Bronchial epithelial cell (primary cell): ENCODE results near the gene SLAMF6. TPM values are rescaled to one million over a fixed set of nuclear protein-coding genes. Genes with fewer than 3 reads are reported as not detected.
"Not testable (repeated sequence)": the region's sequence is repeated elsewhere in the genome, so short reads cannot be mapped to it uniquely, and the experiment has no call there.

Experiments used
- DNase-seq: peaks from one replicate; pipeline ENCODE4 v3.0.0-alpha.2; 2010; ENCODE audit warnings: low read depth
- FAIRE-seq: peaks from 2 replicates; lab custom pipeline; 2011; peaks lifted over from hg19 to GRCh38; lab: Jason Lieb, UNC
- H3K27me3 ChIP-seq: 2 replicates; pipeline ENCODE4 v1.5.1; 2011; ENCODE audit warnings: low read length; ENCODE audit not compliant: control insufficient read depth, insufficient read depth
- H3K36me3 ChIP-seq: 2 replicates; pipeline ENCODE4 v1.5.1; 2011; ENCODE audit warnings: low read length; ENCODE audit not compliant: control insufficient read depth, insufficient read depth
- H3K4me3 ChIP-seq: 2 replicates; pipeline ENCODE4 v1.5.1; 2011; ENCODE audit warnings: mild to moderate bottlenecking, low read depth, low read length, control low read depth
- total RNA-seq: library from RNA; depleted of rRNA; stranded (reverse); fragments of >200 nt; gene quantifications from 2 replicates; pipeline ENCODE4 v1.2.1, GENCODE V29; 2014
- TF ChIP-seq, protein P1 (sequence below): IDR thresholded peaks from 2 replicates; pipeline ENCODE4 v1.5.1; 2011; ENCODE audit warnings: mild to moderate bottlenecking, moderate library complexity, low read length, control low read depth, inconsistent platforms; ENCODE audit not compliant: insufficient read depth, severe bottlenecking

Gene SLAMF6
- total RNA-seq, 1 donor from 2014 or later = not detected

DNA sequence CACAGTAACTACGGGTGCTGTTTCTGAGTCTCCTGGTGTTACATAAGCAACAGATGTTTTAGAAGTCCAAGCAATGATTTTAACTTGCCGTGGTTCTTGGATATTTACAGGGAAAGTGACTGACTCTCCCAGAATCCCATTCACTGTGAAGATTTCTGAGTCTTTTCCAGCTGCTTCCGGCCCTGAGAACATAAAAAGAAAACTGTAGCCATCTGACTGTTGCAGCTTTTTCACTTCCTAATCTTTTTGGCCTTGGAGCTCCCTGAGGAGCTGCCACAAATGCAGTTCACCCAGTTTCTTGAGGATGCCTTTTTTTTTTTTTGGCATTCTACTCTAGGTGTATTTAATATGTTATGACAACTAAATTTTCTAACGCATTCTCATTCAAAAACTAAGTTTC is 42.5 kb upstream of the SLAMF6 start:
- Histone ChIP-seq H3K4me3 (no peak overlapping the region), H3K27me3 (no peaks in the 10 kb centered on the region), H3K36me3 (no peaks in the 10 kb centered on the region)
- TF ChIP-seq, protein P1, sequence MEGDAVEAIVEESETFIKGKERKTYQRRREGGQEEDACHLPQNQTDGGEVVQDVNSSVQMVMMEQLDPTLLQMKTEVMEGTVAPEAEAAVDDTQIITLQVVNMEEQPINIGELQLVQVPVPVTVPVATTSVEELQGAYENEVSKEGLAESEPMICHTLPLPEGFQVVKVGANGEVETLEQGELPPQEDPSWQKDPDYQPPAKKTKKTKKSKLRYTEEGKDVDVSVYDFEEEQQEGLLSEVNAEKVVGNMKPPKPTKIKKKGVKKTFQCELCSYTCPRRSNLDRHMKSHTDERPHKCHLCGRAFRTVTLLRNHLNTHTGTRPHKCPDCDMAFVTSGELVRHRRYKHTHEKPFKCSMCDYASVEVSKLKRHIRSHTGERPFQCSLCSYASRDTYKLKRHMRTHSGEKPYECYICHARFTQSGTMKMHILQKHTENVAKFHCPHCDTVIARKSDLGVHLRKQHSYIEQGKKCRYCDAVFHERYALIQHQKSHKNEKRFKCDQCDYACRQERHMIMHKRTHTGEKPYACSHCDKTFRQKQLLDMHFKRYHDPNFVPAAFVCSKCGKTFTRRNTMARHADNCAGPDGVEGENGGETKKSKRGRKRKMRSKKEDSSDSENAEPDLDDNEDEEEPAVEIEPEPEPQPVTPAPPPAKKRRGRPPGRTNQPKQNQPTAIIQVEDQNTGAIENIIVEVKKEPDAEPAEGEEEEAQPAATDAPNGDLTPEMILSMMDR = no peak
- no peak for DNase-seq
- no peak for FAIRE-seq

- FAIRE-seq, H3K4me3 ChIP-seq: not testable (repeated sequence)
Observed at GRCh38 chr1:160563230-160563629, 40.2 kb upstream of the SLAMF6 start.

DNA sequence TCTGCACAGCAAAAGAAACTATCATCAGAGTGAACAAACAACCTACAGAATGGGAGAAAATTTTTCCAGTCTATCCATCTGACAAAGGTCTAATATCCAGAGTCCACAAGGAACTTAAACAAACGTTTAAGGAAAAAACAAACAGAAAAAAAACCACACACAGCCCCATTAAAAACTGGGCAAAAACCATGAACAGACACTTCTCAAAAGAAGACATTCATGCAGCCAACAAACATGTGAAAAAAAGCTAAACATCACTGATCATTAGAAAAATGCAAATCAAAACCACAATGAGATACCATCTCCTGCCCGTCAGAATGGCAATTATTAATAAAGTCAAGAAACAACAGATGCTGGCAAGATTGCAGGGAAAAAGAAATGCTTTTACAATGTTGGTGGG is 39.7 kb upstream of the SLAMF6 start:
- not testable (repeated sequence) for FAIRE-seq, H3K27me3 ChIP-seq, DNase-seq, H3K4me3 ChIP-seq, H3K36me3 ChIP-seq

More at GRCh38 chr1:160563230-160563629, 40.2 kb upstream of the SLAMF6 start:
- H3K36me3 ChIP-seq, H3K27me3 ChIP-seq, DNase-seq: not testable (repeated sequence)

DNA sequence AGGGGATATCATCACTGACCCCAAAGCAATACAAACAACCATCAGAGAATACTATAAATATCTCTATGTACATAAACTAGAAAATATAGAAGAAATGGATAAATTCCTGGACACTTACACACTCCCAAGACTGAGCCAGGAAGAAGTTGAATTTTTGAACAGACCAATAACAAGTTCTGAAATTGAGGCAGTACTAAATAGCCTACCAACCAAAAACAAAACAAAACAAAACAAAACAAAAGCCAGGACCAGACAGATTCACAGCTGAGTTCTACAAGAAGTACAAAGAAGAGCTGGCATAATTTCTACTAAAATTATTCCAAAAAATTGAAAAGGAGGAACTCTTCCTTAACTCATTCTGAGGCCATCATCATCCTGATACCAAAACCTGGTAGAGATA is 37.8 kb upstream of the SLAMF6 start:
- TF ChIP-seq, protein P1 = no peak
- Histone ChIP-seq H3K36me3 (no peaks in the 10 kb centered on the region), H3K27me3 (peaks cover 2% of the 10 kb centered on the region), H3K4me3 (no peak overlapping the region)
- no peak for FAIRE-seq
- no peak for DNase-seq

DNA sequence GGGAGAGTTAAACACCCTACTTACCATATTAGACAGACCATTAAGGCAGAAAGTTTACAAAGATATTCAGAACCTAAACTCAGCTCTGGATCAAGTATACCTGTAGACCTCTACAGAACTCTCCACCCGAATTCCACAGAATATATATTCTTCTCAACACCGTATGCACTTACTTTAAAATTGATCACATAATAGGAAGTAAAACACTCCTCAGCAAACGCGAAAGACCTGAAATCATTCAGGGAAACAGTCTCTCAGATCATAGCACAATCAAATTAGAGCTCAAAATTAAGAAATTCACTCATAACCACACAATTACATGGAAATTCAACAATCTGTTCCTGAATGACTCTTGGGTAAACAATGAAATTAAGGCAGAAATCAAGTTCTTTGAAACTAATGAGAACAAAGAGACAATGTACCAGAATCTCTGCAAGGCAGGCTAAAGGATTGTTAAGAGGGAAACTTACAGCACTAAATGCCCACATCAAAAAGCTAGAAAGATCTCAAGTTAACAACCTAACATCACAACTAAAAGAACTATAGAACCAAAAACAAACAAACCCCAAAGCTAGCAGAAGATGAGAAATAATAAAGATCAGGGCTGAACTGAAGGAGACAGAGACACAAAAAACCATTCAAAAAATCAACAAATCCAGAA is 37.1 kb upstream of the SLAMF6 start:
- no peak for FAIRE-seq

GRCh38 chr1:160559437-160559836 is 36.4 kb upstream of the SLAMF6 start:
- not testable (repeated sequence) for H3K27me3 ChIP-seq, H3K36me3 ChIP-seq, H3K4me3 ChIP-seq, FAIRE-seq, DNase-seq

More for the DNA sequence above, 37.1 kb upstream of the SLAMF6 start:
- Histone ChIP-seq H3K36me3 (no peaks in the 10 kb centered on the region), H3K4me3 (no peak overlapping the region), H3K27me3 (peaks cover 2% of the 10 kb centered on the region)
- TF ChIP-seq, protein P1 = no peak
- no peak for DNase-seq

GRCh38 chr1:160558660-160559380 is 35.8 kb upstream of the SLAMF6 start:
- DNase-seq (no peak), FAIRE-seq (no peak)
- H3K4me3 ChIP-seq = no peak overlapping the region
- peaks cover 2% of the 10 kb centered on the region for H3K27me3 ChIP-seq
- no peaks in the 10 kb centered on the region for H3K36me3 ChIP-seq
- TF ChIP-seq, protein P1 = no peak
